ENCODE results near the gene LYPD5.
"Not testable (repeated sequence)": the region's sequence is repeated elsewhere in the genome, so short reads cannot be mapped to it uniquely, and the experiment has no call there.

The LYPD5 gene, protein sequence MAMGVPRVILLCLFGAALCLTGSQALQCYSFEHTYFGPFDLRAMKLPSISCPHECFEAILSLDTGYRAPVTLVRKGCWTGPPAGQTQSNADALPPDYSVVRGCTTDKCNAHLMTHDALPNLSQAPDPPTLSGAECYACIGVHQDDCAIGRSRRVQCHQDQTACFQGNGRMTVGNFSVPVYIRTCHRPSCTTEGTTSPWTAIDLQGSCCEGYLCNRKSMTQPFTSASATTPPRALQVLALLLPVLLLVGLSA

DNA sequence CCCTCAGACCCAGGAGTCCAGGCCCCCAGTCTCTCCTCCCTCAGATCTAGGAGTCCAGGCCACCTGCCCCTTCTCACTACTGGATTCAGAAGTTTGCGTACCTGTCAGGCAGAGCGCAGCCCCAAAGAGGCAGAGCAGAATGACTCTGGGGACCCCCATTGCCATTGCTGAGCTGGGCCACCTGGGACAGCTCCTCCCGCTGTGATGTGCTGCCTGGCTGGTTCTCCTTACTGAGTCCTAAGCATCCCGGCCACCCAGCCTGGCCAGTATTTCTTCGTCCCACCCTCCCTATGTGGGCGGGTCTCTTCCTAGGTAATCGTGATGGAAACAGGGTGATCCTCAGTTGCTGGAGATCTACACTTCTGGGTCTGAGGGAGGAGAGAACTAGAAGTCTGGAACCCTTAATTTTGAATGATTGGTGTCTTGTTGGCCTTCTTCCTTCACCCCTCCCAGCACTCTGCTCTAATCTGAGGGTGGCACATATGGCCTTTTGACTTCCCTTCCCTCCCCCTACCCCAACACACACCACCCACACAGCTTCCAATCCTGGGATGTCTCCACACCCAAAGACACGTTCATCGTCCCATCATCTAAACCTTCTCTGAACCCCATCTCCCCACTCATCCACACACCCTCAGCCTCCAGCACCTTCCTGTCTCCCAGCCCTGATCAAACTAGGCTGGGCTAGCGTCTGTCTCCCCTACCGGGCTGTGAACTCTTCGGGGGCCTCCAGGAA, at the start of gene LYPD5:
Gene LYPD5, minus strand, starts transcription at position 232 of the 736 bp plus-strand sequence. Its CDS starts 67 bp downstream, at position 165.
- no peak for DNase-seq

DNA sequence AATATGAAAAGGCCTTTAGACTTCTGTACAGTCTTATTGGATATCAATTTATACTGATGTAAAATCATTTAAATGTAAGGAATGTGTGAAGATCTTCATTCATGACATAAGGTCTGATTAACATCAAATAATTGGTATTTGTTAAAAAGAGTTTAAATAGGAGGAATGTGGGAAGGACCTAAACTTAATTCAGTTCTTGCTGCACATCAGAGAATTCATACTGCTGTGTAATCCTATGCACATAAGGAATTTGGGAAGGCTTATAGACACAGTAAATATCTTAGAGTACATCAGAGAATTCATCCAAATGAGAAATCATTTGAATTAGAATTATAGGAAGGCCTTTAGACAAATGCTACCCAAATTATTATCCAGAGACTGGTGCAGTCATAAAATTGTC, 46.6 kb upstream of the LYPD5 start:
- no peak for DNase-seq

DNA sequence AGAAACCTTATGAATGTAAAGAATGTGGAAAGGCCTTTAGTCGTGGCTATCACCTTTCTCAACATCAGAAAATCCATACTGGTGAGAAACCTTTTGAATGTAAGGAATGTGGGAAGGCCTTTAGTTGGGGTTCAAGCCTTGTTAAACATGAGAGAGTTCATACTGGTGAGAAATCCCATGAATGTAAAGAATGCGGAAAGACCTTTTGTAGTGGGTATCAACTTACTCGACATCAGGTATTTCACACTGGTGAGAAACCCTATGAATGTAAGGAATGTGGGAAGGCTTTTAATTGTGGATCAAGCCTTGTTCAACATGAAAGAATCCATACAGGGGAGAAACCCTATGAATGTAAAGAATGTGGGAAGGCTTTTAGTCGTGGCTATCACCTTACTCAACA, 45.6 kb upstream of the LYPD5 start:
- no peak for DNase-seq

DNA sequence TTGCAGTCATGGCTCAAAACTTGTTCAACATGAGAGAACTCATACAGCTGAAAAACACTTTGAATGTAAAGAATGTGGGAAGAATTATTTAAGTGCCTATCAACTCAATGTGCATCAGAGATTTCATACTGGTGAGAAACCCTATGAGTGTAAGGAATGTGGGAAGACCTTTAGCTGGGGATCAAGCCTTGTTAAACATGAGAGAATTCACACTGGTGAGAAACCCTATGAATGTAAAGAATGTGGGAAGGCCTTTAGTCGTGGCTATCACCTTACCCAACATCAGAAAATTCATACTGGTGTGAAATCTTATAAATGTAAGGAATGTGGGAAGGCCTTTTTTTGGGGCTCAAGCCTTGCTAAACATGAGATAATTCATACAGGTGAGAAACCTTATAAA, 45.0 kb upstream of the LYPD5 start:
- DNase-seq, result no peak

DNA sequence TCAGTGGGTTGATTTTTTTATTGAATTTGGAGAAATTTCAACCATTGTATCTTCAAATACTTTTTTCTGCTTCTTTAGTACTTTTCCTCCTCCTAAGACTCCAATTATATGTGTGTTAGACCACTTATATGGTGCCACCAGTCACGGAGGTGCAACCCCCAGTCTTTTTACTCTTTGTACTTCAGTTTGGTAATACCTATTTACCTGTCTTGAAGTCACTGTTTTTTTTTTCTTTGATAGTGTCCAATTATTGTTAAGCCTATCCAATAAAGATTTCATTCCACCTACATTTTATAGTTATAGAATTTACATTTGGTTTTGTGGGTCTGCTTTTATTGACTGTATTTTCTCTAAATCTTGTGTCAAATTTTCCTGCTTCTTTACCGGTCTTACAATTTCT, 39.8 kb upstream of the LYPD5 start:
- DNase-seq, result no peak

DNA sequence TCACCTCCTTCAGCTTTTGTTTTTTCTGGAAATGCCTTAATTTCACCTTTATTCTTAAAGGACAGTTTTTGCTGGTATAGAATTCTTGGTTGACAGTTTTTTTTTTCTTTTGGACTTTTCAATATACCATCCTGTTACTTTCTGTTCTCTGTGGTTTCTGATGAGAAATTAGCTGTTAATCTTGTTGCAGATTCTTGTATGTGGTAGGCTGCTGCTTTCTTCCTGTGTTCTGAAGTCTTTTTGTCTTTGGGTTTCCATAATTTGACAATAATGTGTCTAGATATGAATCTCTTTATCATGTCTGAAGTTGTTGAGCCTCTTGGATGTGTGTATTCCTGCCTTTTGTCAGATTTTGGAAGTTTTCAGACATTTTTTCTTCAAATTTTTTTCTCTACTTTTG, 36.9 kb upstream of the LYPD5 start:
- peak; percentile 19 for DNase-seq

DNA sequence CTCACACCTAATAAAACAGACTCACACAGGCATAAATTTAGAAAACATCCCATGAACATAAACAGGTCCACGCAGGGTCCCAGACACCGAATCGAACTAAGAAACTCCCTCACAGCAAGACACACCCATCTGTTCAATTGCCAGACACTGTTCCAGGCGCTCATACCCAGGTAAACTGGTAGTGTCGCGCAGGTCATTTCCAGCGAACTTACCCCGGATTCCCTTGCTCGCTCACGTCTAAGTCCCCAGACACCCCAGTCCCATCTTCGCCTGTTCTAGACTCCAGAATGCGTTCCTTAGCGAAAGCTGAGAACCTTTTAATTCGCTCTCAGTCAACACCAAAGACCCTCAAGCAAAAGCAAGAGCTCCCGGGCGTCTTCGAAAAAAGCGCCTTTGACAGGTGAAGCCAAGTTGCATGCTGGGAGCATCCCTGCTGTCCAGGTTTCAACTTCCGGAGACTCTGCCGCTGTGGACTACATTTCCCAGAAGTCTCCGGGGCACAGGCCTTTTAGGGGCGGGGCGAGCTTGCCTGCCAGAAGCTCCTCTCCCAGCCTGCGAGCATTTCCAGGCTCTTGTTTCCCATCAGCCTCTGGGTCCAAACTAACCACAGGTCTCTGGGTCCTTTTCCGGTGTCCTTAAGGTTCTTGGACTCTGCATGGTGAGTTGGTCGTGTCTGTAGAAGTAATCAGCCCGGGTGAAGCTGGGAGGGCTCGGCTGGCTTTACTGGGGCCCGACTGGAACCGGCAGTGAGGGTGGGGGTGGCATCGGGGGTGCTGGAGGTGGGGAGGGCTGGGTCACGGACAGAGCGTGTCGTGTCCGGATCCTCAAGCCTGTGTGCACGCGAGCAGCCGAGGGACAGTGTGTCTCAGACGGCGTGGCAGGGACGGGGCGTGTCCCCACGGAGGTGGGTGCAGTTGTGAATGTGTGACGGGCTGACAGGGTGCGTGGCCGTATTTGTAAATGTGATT, 24.8 kb upstream of the LYPD5 start, which contains the start of gene ZNF283:
Gene ZNF283, plus strand, starts transcription at position 535 of the 968 bp plus-strand sequence. CDS start 6,184 bp downstream, outside the sequence.
- peak; percentile 97 for DNase-seq

DNA sequence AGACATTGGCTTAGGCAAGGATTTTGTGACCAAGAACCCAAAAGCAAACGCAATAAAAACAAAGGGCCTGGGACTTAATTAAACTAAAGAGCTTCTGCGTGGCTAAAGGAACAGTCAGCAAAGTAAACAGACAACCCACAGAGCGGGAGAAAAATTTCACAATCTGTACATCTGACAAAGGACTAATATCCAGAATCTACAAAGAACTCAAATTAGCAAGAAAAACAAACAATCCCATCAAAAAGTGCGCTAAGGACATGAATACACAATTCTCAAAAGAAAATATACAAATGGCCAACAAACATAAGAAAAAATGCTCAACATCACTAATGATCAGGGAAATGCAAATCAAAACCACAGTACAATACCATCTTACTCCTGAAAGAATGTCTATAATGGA, 22.3 kb upstream of the LYPD5 start:
- DNase-seq, result not testable (repeated sequence)

DNA sequence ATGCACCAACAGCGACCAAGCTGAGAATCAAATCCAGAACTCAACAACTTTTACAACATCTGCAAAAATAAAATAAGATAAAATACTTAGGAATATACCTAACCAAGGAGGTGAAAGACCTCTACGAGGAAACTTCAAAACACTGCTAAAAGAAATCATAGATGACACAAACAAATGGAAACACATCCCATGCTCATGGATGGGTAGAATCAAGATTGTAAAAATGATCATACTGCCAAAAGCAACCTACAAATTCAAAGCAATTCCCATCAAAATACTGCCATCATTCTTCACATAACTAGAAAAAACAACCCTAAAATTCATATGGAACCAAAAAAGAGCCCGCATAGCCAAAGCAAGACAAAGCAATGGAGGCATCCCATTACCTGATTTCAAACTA, 21.6 kb upstream of the LYPD5 start:
- not testable (repeated sequence) for DNase-seq

DNA sequence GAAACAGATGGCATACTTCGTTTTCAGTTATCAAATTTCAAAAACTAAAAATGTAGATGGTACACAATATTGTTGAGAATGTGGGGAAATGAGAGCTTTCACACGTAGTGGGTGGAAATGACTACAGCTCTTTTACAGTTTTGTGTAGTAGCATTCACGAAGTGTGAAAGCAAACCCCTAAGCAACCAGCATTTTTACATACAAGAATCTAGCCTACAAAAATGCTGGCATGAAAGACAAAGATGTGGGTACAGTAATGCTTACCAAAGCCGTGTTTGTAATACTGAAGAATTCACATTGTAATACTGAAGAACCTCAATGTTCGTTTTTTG, 18.6 kb upstream of the LYPD5 start:
- DNase-seq, result no peak

DNA sequence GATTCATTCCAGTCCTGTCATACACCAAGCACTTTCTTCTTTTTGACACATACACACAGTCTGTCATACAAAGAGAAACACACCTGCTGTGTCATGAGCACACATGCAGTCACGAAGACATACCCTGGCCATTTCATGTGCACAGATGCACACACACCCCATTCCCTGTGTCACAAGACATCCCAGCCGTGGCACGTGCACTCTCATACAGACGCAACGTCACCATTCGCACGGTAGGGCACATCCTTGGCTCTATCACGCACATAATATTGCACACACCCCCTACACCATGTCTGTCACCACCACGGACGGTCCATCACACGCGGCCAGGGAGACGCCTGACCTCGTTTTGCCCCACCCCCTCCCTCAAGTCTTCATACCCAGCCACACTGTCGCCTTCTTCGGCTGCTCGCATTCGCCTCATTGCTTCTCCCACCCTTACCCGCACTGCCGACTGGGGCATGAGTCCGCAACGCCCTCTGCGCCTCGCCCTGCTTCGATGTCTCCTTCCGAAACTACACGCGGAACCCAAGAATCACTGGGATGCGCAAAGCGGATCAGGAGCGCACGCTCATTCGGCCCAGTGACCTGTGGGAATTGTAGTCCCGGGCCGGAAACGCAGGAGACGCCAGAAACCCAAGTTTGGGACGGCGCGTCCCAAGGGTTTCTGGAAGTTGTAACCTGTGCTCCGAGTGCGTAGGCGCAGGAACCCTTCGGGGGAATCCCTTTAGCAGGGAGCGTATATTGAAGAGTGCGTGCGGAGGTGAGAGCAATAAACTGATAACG, 18.0 kb upstream of the LYPD5 start:
- no peak for DNase-seq

DNA sequence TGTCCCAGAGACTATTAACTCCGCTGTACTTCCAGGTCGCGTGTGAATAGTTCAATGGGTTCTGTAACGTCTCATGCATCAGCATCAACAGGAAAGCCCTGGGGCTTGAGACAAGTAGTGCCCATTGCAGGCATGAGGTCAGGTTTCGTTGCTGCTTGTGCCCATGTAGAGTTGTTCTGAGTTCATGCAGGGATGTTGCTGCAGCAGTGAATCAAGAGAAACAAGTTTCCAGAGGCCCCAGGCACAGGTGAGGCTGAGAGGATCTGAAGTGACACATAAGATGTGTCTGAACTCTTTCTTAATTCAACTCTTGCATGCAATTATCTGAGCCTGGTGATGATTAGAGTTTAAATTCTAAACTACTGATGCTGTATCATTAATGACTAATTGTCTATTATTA, 16.3 kb upstream of the LYPD5 start:
- no peak for DNase-seq

DNA sequence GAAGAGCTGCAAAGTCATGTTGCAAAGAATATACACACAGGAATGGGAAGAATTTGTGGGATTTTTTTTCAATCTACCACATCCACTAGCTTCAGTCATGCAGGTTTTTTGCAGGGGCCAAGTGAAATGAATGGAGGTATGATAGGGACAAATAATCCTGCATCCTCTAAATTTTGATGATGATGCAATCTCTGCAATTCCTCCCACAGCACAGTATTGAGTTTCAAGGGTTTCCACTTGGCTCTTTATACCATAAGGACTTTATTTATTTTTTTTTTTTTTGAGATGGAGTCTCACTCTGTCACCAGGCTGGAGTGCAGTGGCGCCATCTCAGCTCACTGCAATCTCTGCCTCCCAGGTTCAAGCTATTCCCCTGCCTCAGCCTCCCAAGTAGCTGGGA, 15.2 kb upstream of the LYPD5 start:
- not testable (repeated sequence) for DNase-seq

DNA sequence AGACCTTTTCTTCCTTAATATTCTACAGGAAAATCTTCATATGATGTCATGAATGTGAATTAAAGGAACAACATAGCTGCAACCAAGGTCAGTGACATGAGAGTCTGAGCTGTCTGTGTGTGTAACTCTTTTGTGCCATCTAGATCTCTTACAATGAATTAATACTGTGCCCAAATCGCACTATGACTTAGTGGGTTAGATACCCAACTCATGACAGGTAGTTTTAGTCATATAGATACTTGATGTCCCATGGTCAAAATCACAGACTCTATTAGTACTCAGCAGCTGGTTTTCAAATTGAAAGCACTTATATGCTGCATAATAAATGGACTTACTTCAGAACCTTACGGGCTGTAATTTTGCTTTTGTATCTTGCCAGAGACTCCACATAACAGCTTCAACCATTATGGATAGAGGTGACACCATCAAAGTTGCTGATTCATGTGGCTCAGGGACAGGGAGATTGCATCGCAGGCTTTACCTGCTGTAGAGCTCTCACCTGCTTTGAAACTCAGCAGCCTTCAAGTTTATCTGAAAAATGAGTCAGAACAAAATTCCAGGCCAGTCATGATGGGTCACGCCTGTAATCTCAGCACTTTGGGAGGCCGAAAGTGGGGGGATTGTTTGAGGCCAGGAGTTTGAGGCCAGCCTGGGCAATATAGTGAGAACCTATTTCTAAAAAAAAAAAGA, 12.6 kb upstream of the LYPD5 start:
- no peak for DNase-seq

DNA sequence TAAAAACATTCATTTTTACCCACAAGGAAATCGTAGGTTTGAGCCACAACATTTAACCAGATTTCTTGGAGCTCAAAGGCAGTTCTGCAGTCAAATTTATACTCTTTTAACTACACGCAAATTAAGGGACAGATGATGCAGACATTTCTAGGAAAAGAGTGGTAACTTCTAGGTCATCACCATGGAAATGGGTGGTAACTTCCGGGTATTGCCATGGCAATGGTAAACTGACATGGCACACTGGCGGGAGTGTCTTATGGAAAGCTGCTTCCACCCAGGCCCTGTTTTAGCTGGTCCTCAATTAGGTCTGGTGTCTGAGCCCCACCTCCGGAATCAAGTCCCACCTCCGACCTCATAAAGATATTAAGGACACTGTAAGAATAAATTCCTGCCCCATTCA, 10.4 kb upstream of the LYPD5 start:
- peak; percentile 73 for DNase-seq

DNA sequence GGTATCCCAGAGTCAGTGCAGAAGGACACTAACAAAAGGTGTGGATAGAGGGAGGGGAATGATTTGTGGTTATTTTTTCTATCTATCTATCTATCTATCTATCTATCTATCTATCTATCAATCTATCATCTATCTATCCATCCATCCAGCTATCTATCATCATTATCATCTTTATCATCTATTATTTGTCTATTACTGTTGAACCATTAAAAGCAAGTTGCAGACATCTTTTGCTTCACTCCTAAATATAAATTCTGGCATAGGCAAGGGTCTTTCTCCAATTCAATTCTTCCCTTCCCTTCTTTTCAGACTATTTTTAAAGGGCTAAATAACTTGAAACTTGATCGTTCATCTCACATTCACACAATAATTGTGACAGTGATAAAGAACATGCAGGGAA, 10.0 kb upstream of the LYPD5 start:
- DNase-seq, result no peak

DNA sequence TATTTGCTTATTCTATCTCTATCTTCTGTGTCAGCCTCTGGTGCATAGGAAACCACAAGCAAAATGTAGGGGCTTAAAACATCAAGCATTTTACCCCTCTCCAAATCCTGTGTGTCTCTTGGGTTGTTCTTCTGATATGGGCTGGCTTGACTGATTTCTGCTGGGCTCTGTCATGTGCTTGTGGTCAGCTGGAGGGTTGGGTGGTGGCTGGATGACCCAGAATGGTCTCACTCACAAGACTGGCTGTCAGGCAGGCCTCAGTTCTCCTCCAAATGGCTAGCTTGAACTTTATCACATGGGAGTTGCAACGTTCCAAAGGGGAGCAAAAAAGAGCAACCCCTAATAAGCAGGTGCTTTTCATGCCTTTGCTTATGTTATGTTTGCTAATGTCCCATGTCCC, 9.6 kb upstream of the LYPD5 start:
- peak; percentile 78 for DNase-seq

DNA sequence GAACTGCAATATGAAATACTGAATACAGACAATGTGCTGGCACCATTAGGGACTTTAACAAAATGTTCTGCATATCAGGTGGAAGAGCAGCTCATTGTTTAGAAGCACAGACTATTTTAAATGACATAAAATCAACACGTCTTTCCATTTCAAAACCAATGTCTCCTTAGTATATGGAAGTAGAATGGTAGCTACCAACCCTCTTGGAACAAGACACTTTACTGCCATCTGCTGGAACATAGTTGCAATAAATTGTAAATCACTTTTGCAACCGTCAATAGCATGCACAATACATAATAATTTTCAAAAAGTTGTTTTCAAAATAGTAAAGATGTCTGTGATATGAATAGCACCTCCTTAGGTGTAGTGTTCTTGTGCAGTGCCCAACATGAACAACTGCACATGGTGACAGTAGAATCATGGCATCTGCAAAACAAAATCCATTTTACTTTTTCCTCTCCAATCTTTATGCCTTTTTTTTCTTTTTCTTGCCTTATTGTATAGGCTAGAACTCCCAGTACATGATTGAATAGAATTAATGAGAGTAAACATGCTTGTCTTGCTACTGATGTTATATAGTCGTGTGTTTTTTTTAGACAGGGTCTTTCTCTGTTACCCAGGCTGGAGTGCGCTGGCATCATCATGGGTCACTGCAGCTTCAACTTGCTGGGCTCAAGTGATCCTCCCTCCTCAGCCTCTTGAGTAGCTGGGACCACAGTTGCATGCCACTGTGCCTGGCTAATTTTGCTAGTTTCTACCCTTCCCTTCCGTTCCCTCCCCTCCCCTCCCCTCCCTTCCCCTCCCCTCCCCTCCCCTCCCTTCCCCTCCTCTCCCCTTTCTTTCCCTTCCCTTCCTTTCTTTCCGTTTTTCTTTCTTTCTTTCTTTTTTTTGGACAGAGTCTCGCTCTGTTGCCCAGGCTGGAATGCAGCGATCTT, 7.8 kb upstream of the LYPD5 start:
- peak; percentile 86 for DNase-seq

DNA sequence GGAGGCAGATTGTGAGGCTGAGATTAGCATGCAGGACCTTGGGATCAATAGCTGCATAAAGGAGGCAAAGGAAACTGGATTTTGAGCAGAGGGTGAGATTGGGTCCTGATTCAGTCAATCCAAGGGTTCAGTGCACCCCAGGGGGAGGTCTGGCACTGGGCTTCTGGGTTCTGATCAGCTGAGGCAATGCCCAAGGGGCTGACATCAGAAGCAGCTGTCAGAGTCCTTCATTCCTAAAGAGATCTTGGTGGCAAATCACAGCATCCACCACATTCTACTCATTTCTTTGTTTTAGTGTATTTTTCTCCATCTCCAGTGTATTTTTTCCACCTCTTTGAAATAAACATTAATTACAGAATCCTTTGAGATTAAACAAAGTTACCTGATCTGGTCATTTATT, 5.4 kb upstream of the LYPD5 start:
- DNase-seq, result no peak

DNA sequence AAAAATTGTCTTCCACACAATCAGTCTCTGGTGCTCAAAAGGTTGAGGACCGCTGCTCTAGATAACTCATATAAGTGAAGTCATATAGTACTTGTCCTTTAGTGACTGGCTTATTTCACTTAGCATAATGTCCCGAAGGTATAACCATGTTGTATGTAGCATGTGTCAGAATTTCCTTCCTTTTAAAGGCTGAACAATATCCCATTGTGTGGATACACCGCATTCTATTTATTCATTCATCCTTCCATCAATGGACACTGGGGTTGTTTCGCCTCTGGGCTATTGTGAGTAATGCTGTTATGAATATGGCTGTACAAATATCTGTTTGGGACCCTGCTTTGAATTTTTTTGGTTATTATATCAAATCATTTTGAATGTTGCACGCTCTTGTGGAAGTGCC, 4.6 kb upstream of the LYPD5 start:
- no peak for DNase-seq

DNA sequence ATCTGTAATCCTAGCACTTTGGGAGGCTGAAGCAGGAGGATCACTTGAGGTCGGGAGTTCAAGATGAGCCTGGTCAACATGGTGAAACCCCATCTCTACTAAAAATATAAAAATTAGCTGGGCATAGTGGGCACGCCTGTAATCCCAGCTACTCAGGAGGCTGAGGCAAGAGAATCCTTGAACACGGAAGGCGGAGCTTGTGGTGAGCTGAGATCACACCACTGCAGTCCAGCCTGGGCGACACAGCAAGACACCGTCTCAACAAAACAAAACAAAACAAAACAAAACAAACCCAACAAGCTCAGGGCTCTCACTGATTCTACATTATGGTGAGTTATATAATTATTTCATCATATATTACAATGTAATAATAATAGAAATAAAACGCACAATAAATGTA, 4.2 kb upstream of the LYPD5 start:
- not testable (repeated sequence) for DNase-seq

Data from OCI-M1 (cell line).